HG03571 (cell line): ENCODE measurements around the gene TRIM44.

Experiments used
- ATAC-seq: cut with Tn5 transposase; IDR thresholded peaks from one replicate; pipeline ENCODE4 v1.9.1; 2021; ENCODE audit not compliant: unreplicated experiment

The TRIM44 gene

DNA sequence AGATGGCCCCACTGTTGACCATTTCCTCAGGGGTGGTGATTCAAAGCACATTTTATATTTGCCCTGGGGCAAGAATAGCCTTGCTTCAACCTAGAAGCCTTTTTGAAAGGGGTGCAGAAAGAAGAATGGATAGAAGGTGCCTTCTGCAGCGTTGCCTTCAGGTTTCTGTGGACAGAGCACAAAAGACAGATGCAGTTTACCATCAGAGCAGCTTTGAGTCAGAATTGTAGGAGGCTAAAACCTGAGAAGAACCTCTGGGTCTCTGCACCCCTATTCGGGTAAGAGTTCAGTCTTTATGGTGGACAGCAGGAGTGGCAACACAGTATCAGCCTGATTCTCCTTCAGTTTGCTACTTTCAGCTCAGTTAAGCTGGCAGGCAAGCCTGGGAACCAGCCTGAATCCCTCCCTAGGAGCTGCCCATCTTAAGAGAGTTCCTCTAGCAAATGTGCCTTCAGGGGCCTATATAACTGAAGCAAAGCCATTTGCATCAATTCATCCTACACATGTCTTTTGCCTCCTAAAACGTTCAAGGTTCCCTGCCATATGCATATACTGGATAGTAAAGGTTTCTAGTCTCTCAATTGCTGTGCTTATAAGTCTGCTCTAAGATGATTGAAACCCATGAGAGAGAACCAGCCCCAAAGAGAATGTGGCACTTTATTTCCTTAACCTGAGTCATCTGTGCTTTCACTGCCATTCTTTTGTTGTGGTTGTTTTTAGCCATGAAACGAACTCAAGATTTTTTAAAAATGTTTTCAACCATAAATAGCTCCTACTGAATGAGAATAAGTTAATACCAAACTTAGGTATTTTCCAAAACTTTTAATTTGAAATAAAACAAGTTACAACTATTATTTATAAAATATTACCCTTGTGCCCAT, 123.0 kb downstream of the TRIM44 start:
- peak; percentile 46 for ATAC-seq

DNA sequence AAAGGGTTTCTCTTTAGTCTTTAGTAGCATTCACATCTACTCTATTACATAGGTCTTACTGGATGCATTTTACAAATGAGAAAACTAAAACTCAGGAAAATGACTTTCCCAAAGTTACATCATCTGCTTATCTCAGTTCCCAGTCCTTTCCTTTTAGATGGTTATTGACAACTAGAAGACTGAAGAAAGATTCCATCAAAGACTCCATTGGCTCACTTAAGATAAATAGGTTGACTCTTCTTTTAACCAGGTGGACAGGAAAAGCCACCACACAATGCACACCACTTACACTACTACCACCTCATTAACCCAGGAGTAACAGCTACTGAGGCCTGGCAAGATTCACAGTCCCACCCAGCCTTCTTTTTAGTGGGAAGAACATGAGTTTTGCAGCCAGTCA, 123.6 kb downstream of the TRIM44 start:
- no peak for ATAC-seq

DNA sequence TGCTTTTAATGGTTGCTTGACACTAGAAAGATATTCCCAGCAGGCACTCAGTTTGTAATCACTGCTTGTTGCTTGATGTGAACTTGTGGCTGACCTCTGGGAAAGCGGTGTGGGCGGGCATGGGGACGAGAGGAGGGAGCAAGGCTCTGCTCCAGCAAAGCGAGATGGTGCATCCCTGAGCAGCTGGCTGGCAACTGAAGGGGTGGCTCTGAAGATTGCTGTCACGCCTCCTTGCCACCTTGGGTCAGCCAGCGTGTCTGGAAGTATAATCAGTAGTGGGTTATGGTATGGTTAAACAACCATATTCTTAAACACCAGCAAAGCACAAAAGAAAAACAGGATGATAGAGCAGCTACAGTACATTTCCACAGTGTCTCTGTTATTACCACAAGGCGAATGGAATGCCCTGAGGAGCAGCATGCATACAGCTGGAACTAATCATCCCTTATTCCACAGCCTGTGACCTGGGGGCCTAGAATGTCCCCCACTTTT, 124.5 kb downstream of the TRIM44 start:
- ATAC-seq, result no peak

DNA sequence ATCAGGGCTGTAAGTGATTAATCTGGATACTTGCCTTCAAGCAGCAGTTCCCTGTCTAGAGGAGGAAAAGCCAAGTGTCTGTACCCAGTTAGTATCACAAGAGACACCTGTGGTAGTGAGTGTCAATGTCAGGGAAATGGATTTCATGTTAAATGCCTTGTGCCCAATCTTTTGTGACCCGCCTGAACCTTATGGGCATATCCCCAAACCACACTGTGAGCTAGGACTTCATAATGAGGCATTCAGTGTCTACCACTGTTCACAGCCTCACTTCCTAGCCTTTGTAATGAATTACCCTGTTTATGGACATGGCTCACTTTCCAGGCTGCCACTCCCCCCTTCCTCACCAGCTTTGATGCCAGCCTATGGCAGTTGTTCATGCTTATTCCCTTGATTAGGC, 125.1 kb downstream of the TRIM44 start:
- ATAC-seq, result no peak

DNA sequence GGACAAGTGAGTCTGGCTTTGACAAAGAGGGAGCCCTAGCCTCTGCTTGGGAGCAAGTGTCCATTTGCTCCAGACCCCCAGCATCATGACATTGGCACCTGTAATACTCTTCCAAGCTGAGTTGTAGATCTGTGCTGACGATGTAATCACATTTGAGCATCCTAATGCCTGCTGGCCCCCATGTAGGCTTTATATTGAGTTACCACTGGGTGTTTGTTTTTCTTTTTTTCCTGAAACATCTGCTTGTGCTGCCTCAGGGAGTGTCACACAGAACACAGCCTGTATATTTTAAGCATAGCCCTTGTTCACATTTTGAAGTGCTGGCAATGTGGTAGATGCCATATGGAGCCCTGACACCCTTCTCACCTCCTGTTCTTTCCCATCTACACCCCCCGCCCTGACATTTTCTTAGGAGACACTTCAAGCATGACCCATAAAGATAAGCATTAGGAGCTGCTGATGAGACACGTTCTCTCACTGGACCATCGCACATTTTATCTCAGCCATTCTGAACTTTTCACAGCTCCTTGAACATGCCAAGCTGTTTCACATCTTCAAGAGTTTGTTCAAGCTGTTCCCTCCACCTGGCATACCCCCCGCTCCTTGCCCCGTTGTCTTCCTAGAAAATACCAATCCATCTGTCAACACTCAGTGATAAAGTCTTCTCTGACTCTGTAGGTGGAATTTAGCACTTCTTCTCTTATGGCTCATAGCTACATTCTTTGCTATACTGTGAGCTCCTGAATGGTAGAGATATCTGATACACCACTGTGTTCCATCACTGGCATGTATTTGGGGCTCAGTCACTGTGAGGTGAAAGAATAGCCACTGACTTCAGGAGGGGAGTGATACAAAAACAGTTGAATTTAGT, 128.7 kb downstream of the TRIM44 start:
- no peak for ATAC-seq

DNA sequence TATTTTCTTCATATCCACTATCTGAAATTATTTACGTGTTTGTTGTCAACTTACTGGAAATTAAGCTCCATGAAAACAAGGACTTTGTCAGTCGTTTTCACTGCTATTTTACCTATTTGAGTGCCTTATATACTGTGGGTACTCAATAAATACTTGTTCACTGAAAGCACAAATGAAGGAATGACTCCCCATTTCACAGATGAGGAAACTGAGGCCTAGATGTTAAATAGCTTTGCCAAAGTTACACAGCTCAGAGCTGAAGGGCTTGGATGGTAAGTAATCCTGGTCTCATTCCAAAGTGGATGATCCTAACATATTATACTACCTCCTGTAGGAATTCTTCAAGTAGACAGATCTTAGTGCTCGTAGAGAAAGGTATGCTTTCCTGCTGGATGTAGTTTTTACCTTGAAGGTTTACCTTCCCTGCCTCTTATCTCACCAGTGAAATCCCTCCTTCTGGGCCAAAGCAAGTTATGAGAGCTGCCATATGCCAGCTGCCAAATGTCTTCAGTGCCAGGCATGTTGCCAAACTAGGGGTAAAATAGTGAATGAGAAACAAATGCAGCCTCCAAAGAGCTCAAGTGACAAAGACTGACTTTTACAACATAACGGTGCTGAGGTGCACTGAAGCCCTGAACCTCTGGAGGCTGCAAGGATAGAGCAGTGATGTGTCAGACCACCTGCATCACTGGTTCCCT, 129.7 kb downstream of the TRIM44 start:
- no peak for ATAC-seq

DNA sequence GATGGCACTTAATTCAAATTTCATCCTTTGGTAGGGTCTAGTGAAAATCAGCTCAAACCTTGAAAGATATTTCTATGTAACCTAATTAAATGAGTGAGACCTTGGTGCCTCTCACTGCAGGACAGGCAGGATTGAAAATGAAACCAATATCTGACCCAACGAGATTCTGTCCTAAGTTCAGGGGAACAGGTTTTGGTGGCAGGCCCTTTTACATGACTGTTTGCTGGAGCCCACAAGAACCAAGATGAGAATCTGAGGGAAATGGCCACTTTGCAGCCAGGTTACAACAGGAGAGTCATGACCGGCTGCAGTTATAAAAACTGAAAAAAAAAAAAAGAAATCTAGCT, 130.2 kb downstream of the TRIM44 start:
- ATAC-seq, result no peak

DNA sequence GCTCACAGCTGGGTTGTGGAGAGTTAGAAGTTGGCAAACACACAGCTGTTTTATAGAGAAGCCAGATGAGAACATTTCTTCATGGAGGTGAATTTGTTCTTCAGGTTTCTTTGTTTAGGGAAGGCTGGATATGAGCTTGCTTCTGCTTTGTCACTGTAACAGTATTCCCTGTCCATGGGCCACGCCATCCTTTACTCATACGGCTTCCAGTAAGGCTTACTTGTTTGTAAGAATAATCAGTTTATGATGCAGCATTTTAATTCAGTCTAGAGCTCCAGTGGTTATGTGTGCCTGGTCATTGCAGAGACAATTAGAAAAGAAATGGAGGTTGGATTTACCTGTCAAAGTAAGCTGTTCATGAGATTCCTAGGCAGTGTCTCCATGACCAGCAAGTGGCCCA, 131.8 kb downstream of the TRIM44 start:
- no peak for ATAC-seq

DNA sequence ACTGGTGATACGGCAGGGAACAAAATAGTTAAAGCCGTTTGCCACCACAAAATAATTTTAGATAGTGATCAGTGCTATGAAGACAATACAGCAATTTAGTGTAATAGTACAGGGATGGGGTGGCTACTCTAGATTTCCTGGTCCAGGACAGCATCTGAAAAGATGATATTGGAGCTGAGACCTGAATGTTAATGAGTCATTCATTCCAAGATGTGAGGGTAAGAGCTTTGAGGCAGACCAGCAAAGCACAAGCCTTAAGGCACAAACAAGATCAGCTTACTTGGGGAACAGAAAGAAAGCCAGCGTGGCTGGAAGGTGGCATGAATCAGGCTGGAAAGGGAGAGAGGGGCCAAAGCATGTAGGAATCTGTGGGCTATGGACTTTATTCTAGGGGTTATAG, 132.3 kb downstream of the TRIM44 start:
- no peak for ATAC-seq

DNA sequence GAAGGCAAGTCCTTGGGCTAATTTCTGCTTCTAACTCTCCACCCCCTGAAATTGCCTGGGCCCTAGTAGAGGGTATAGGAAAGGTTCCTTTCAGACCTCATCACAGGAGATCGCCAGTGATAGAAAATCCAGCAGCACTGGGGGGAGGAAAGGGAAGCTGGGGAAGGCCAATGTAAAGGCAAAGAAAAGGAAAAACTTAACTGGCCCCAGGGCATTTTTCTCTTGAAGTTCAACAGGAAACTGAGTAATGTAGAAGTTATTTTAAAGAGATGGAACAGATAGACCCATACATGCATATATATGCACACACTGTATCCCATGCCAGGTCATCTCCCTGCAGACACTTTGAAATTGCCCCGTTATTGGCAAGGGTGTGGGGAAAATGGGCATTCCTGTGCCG, 134.0 kb downstream of the TRIM44 start:
- ATAC-seq, result no peak

DNA sequence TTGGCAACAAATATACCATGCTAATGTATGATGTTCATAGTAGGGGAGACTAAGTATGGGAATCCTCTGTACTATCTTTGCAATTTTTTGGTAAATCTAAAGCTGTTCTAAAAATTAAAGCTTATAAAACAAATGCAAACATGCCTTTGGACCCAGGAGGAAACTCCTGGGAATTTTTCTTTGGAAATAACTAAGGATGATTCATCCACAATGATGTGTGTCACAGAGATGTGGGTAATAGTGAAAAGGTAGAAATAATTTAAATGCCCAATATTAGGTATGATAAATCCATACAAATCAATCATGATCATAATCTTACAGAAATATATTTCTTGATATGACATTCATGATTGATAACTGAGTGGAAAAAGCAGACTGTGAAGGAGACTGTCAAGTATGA, 135.8 kb downstream of the TRIM44 start:
- no peak for ATAC-seq

DNA sequence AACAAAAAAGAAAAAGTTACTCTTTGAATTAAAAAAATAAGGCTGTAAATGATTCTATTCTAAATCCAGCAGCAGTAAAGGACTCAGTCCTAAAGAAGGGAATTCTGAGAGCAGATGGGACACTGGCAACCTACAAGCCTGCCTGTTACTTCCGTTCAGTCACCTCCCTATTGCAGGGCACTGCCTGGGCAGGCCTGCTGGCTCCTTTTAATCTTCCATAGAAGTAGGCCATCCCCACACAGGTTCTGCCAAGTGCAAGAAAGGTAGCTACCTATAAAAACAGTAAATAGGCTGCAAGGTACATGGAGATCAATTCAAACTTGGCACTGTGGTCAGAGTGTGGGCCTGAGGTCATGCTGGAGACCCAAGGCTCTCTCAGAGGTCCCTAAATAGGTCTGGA, 136.4 kb downstream of the TRIM44 start:
- ATAC-seq, result no peak

DNA sequence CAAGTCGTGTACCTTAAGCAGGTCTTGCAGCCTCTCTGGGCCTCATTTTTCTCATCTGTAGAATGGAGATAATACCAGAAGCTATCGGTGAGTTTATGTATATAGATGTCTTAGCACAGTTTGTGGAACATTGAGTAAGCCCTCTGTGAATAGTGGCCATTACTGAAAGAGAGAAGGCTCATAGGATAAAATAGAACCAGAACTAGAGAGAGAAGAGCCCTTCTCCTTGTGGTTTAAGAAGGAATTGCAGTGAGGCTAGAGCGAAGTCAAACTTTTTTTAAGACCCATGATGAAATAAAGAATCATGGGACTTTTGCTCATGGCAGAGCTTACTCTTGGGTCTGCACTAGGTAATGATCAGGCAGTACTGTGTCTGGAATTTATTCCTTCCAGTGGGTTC, 137.1 kb downstream of the TRIM44 start:
- no peak for ATAC-seq

DNA sequence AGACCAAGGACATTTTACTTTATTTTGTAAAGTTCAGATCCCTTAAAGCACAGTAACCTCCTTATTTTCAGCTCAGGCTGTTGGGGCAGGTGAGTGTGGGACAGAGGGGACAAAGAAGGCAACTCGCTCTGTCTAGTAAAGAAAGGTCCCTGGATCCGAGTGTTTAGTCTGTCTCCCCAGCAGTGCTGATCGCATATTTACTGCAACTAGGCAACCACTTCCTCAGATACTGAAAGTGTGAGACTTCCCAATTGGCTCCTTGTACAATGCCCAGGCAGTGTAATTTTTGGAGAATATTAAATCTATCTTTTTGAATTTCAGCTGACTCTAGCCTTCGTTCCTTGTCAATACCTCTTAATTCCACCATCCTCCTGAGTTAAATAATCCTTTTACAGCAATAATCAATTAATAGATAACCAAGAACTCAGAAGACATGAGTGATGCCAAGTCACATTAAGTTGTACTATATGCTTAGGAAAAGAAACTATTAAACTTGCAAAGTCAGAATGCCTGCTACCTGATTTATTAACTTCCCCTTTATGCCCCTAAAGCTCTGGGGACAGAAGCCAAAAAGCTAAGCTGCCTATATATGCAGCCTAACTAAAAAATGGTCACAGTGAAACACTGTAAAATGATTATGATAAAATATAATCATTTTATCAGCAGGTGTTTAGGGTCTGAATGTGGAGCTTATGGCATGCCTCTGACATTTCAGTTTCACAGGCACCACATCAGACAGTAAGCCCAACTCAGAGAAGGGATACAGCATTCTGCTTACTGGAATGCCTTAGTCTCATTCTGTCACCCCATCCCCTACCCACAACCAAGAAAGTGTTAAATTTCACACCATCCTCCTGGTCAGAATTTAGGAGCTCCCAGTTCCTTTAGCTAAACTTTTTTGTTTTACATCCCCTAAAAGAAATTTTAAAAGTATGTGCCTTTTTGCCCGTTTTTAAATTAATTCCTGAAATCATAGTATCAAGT, 138.7 kb downstream of the TRIM44 start:
- ATAC-seq, result peak; percentile 81

DNA sequence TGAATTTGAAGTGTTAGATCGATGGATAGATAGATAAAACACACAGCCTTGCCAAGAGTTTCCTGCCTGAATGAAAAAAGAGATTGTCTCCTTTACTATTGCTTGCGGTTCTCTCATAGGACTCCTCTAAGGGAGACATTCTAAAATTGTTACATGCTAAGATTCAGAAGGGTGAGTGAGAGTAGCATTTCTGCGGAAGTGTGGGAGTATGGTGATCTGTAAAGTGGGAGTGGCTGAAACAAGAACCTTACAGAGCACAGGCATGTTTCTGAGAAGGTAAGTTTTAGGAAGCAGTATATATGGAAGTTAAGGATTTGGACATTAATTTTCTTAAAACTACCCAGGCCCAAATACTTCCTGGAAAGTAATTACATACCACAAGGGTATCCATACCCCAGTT, 139.6 kb downstream of the TRIM44 start:
- no peak for ATAC-seq

DNA sequence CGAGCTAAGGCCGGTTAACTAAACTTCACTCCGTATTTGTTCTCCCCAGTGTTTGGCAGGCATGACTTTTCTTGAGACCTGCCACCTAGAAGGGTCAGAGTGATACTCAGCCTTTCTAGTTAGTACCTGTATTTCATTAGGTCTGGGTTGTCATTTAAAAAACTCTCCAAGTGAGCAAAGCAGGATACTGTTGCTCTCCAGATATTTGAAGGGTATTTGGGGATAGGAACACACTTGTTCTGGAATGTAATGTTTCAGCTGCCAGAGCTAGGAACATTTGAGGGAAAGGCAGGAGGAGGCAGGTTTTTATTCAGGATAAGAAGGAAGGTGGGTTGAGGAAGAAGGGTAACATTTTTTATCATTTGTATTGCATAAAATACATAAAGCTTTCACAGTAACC, 140.1 kb downstream of the TRIM44 start:
- no peak for ATAC-seq

DNA sequence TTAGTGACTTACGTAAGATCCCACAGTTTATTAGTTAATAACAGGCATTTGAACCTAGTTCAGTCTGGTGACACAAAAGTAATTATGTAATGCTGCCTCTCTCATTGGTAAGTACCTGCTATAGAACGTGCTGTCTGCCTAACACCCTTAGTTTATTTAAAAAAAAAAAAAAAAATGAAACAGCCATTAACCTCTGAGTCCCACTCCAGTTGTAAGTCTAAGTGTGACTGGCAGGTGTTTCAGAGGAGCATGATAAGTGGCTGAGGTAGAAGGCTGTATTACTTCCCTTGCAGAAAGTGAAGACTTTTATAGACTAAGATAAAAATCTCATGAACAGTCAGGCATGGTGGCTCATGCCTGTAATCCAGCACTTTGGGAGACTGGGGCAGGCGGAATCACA, 140.5 kb downstream of the TRIM44 start:
- ATAC-seq, result no peak

DNA sequence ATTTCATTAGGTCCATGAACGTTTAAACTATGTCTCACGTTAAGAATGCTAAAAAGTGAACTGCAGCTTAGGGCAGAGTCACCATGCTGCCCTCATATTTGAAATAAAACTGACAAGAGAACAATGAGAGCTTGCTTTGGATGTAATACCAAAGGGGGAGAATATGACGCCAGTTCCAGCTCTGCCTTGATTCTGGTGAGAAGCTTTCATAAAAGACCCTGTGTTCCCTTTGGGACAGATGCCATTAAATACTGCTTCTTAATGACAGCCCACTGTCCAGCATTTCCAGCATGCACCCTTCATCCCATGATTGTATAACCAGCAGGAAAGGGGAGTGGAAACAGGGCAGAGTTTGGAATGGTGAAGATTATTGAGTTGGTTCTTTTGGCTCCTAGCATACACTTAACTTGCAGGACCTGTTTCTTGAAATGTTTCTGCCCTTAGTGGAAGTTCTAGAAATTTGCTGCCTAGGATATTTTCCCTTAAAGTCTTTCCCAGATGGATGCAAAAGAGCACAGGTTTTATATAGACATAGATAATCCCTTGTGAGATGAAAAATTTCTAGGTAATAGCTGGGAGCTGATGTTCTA, 142.0 kb downstream of the TRIM44 start:
- no peak for ATAC-seq

DNA sequence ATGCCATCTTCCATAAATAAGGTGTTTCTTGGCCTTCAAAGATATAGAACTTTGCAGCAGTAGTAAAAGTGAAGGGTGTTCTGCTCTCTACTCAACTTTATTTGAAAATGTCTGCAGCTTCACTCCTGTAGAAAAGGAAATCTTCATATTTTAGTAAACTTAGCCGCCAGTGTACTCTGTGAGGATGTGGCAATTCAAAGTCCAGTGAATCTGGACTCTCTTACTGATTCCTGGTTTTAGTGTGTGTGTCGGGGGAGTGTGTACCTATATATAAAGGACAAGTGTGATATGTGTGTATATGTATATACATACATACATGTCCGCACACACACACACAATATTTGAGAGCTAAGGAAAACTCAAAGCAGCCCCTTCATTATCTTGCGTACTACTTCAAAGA, 147.0 kb downstream of the TRIM44 start:
- no peak for ATAC-seq

DNA sequence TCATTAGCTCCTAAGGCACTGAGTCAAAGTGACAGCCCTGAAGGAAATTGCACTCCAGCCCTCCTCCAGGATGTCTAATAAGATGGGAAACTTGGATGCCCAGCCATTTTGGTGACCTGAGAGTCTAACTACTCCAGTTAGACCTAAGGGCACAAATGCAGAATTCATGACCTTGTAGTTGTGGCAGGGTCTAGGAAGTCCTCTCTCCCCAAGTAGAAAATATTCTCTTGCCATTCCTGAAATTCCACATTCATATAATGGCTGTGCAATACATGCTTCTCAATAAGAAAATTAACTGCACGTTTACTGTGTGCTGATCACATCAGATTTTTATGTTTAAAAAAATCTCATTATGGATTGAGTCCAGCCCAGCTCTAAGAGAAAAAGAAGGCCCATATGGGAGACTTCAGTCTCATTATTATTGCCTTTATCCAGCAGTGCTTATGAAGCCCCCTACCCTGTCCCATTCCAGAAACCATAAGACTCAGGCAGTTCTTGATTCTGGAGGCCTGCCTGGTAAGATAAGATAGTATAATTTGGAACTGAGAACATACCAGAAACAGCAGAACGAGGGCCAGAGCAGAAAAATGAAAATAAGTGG, 147.6 kb downstream of the TRIM44 start:
- no peak for ATAC-seq
